K562 (cell line): ENCODE data around the gene MS4A1. TPM values are rescaled to one million over a fixed set of nuclear protein-coding genes. Genes with fewer than 3 reads are reported as not detected.

ENCODE experiments used
- CC2D1A ChIP-seq: fragments of 450-650 bp; IDR thresholded peaks from 2 replicates; pipeline ENCODE4 v1.6.1; 2017; ENCODE audit warnings: mild to moderate bottlenecking
- E2F8 ChIP-seq: fragments of 450-650 bp; IDR thresholded peaks from 2 replicates; pipeline ENCODE4 v1.7.1; 2018; ENCODE audit warnings: mild to moderate bottlenecking, low read depth; ENCODE audit not compliant: partially characterized antibody
- EWSR1 ChIP-seq: fragments of 450-650 bp; IDR thresholded peaks from 2 replicates; pipeline ENCODE4 v1.6.1; 2018; ENCODE audit warnings: borderline replicate concordance, mild to moderate bottlenecking, low read depth, moderate library complexity; ENCODE audit not compliant: partially characterized antibody
- MAZ ChIP-seq, 2 experiments: fragments of 450-650 bp in 1 of 2; sonication (generic) in 1 of 2; formaldehyde crosslinking; IDR thresholded peaks in 1 of 2; conservative IDR thresholded peaks in 1 of 2; 2 replicates each; pipeline versions ENCODE4 v1.4.0 to v1.5.0; 2020; ENCODE audit warnings: mild to moderate bottlenecking in 1 of 2, missing genetic modification reagents in 1 of 2
- REST ChIP-seq, 2 experiments: fragments of 450-650 bp; formaldehyde crosslinking in 1 of 2; IDR thresholded peaks; 2 replicates each; pipeline versions ENCODE4 v1.4.0 to v1.6.1; 2014 to 2020; ENCODE audit warnings: mild to moderate bottlenecking in 2 of 2, borderline replicate concordance in 1 of 2, low read depth in 1 of 2
- polyA plus RNA-seq, 8 experiments: library from polyadenylated mRNA; depleted of rRNA in 4 of 8; stranded (reverse) in 5 of 8; unstranded in 3 of 8; fragments of >200 nt; fragmentation: Nextera tagmentation in 2 of 8; fragmentation: Illumina TruSeq in 1 of 8; extraction: Ambion mirVana in 2 of 8; extraction: Trizol in 1 of 8; gene quantifications; 2 replicates each; pipeline versions ENCODE4 v1.2.1 to v1.2.3, GENCODE V29; 2011 to 2014; ENCODE audit warnings: inconsistent platforms in 1 of 8, missing spikeins in 1 of 8
- total RNA-seq, 7 experiments: library from RNA; depleted of rRNA in 6 of 7; stranded (reverse); fragments of >200 nt in 6 of 7; fragmentation: Illumina TruSeq in 2 of 7; extraction: Trizol in 2 of 7; gene quantifications; 2 replicates each; pipeline versions ENCODE4 v1.2.1 to v1.2.3, GENCODE V29; 2011 to 2021; ENCODE audit warnings: low replicate concordance in 1 of 7
- TF ChIP-seq, protein P1 (sequence below): fragments of 450-650 bp; IDR thresholded peaks from 2 replicates; pipeline ENCODE4 v1.6.1; 2016

MS4A1 gene
- total and polyA plus RNA-seq, 9 of the 15 experiments (the other 6 are each of a cell fraction or from before 2014, with no cell fraction given): 0.01 to 0.24 (median 0.03) TPM; not detected in 5

GRCh38 chr11:60485987-60486386 lies 30.3 kb downstream of the MS4A1 start (continued):
- TF ChIP-seq, protein P1, sequence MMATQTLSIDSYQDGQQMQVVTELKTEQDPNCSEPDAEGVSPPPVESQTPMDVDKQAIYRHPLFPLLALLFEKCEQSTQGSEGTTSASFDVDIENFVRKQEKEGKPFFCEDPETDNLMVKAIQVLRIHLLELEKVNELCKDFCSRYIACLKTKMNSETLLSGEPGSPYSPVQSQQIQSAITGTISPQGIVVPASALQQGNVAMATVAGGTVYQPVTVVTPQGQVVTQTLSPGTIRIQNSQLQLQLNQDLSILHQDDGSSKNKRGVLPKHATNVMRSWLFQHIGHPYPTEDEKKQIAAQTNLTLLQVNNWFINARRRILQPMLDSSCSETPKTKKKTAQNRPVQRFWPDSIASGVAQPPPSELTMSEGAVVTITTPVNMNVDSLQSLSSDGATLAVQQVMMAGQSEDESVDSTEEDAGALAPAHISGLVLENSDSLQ: peak; percentile 52
- TF ChIP-seq MAZ (CRISPR knock-in tag; conservative IDR thresholded peaks at IDR 0.05 in 1 of 2, IDR thresholded peaks at IDR 0.05 in 1 of 2): no peak
- no peak for TF ChIP-seq EWSR1
- TF ChIP-seq REST (IDR thresholded peaks at IDR 0.05; ENCODE audit: borderline replicate concordance): peak; percentile 62; the same call in 1 of the 2 replicates
- TF ChIP-seq REST (CRISPR knock-in tag; IDR thresholded peaks at IDR 0.05; ENCODE audit: low read depth): no peak
- TF ChIP-seq CC2D1A: no peak
- no peak for TF ChIP-seq E2F8
